Activated CD8-positive, alpha-beta memory T cell treated with anti-CD3 and anti-CD28 coated beads, Interleukin-2, amount 10 ng/mL, durations not matched to agents 7 days and 5 days (primary cell): Measurements from ENCODE around the gene TP53I13. TPM values are rescaled to one million over a fixed set of nuclear protein-coding genes. Genes with fewer than 3 reads are reported as not detected.

ENCODE experiments used
- ATAC-seq: fragments of 150-1000 bp; cut with Tn5 transposase; one replicate; pipeline ENCODE4 v1.10.0; 2021; ENCODE audit warnings: moderate library complexity
- CTCF ChIA-PET: fragments of 350-600 bp; sonication (Branson Sonifier 250); formaldehyde crosslinking; loops from one replicate; lab custom pipeline; 2021; ENCODE audit warnings: antibody characterized with exemption; lab: Charles Lee
- DNase-seq: peaks from one replicate; pipeline ENCODE4 v3.0.0-alpha.2; 2020
- H3K27ac Mint-ChIP-seq: one replicate; pipeline ENCODE4 v1.8.0; 2021; ENCODE audit warnings: mild to moderate bottlenecking, mixed read lengths
- H3K27me3 Mint-ChIP-seq: one replicate; pipeline ENCODE4 v1.8.0; 2021; ENCODE audit warnings: mixed read lengths
- H3K36me3 Mint-ChIP-seq: one replicate; pipeline ENCODE4 v1.8.0; 2021; ENCODE audit warnings: mild to moderate bottlenecking, mixed read lengths
- H3K4me1 Mint-ChIP-seq: one replicate; pipeline ENCODE4 v1.8.0; 2021; ENCODE audit warnings: mixed read lengths
- H3K4me3 Mint-ChIP-seq: one replicate; pipeline ENCODE4 v1.8.0; 2021; ENCODE audit warnings: mild to moderate bottlenecking, moderate library complexity, mixed read lengths
- H3K9me3 Mint-ChIP-seq: one replicate; pipeline ENCODE4 v1.8.0; 2022; ENCODE audit warnings: low read depth, mixed read lengths
- total RNA-seq, 2 experiments: library from RNA; stranded (reverse); gene quantifications; one replicate each; pipeline ENCODE4 v1.2.3, GENCODE V29; 2021

TP53I13 gene
- total RNA-seq, 2 experiments from 2014 or later = 97.0 to 131 TPM

DNA sequence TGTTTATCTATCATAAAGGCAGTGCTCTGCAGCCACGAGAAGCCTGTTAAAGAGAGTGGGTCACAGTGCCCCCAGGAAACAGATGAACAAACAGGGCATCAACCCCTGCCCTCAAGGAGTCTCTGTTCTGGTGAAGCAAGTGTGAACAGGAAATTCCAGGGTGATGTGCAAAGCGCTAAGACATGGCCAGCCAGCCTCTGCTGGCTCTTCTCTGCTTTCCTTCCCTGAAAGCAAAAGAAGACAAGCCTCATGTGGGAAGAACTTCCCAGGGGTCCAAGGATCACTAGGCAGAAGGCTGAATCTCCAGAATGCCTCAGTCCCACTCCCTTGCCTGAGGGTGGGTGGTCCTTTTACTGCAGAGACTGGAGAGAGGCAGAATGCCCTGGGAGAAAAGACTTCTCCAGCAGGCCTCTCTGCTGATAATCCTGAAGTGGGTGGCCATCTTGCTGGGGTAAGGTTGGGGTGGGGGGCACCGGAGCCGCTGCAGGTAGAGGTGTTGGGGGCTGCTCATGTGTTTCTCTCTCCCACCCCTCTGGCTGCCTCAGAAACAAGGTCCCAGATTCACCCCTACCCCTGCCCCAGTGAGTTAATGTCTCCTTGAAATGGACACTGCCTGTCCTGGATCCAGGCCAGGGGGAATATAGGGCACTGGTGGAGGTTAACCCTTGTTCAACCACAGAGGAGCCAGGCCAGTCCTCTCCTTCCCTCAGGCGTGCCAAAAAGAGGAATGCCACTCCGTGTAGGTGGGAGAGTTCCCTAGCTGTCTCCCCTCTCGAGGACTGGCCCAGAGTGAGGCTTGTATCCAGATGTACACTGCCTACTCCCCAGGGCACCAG lies 26.8 kb downstream of the TP53I13 start:
- Mint-ChIP-seq H3K36me3 (no peaks in the 10 kb centered on the region), H3K27ac (no peak overlapping the region), H3K4me1 (peaks cover 42% of the 10 kb centered on the region), H3K4me3 (no peak overlapping the region), H3K9me3 (no peaks in the 10 kb centered on the region), H3K27me3 (no peaks in the 10 kb centered on the region)
- CTCF ChIA-PET = interaction anchor here (1.4 to 5.1 kb wide), 4 partner anchors 12 to 29 kb away, joined by 4 to 80 read pairs (median 12); partner anchors contain the start of gene ABHD15
- DNase-seq (no peak), ATAC-seq (no peak)

DNA sequence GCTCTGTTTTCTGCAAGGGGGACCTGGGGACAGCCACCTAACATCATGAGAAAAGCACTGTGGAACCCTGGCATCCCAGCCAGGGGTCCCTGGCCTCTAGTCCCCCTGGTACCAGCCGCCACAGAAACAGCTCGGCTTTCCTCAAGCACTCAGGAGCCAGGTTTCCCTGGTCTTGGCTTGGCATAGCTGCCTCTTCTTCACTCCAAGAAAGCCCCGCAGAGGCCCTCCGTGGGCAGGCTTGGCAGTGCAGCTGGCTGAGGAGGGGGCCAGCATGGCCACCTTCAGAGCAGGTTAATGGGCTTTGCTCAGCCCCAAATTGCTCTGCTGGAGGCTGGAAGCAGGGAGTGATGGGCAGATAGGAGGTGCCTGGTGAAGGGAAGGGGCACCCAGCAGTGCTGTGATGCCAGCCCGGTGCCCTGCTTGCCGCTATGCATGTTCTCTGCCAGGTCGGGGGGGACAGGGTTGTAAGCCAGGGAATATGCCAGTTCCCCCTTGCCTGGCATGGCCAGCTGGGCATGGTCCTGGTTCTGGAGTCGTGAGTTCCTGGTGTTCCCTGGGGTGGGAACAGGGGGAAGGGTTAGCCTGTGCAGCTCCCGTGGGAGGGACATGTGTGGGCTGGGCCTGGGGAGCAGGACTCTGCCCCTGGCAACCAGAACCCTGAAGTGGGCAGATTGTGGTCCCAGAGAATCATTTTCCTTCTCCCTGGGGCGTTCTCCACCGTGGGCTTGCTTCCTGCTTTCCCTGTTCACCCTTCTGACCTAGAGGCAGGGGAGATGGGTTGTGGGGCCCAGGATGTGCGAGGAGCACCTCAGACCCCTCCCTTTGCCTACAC lies 27.7 kb downstream of the TP53I13 start:
- Mint-ChIP-seq H3K27ac (no peak overlapping the region), H3K4me1 (peaks cover 38% of the 10 kb centered on the region)
- ATAC-seq = no peak

DNA sequence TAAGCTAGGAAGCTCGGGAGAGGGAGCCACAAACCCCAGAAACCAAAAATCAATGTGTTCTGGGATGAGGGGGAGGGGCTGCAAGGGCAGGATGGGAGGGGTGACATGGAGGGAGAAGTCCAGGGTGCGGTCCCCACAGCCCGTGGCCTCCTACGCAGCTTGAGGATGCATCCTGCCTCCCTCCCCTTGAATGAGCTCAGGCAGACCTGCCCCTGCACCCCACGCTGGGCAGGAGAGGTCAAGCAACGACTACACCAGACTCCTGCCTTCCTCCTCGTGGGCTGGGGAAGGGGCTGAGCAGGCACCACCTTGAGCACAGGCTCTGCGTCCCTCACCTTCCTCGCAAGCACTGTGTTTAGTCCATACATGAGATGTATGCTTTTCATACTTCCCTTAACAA lies 28.3 kb downstream of the TP53I13 start:
- Mint-ChIP-seq H3K9me3 (no peaks in the 10 kb centered on the region), H3K4me1 (peaks cover 34% of the 10 kb centered on the region), H3K27me3 (no peaks in the 10 kb centered on the region), H3K36me3 (no peaks in the 10 kb centered on the region), H3K4me3 (no peak overlapping the region), H3K27ac (no peak overlapping the region)
- CTCF ChIA-PET = interaction anchor here (0.8 to 3.0 kb wide), 3 partner anchors 17 to 223 kb away, joined by 3 to 14 read pairs (median 6); no protein-coding TSS in a partner anchor
- no peak for DNase-seq
- ATAC-seq = no peak

More for the DNA sequence above, 27.7 kb downstream of the TP53I13 start:
- CTCF ChIA-PET = interaction anchor here (2.4 to 3.0 kb wide), 2 partner anchors 16 to 21 kb away, joined by 6 to 14 read pairs; no protein-coding TSS in a partner anchor
- Mint-ChIP-seq H3K9me3 (no peaks in the 10 kb centered on the region), H3K4me3 (no peak overlapping the region), H3K27me3 (no peaks in the 10 kb centered on the region), H3K36me3 (no peaks in the 10 kb centered on the region)
- no peak for DNase-seq

DNA sequence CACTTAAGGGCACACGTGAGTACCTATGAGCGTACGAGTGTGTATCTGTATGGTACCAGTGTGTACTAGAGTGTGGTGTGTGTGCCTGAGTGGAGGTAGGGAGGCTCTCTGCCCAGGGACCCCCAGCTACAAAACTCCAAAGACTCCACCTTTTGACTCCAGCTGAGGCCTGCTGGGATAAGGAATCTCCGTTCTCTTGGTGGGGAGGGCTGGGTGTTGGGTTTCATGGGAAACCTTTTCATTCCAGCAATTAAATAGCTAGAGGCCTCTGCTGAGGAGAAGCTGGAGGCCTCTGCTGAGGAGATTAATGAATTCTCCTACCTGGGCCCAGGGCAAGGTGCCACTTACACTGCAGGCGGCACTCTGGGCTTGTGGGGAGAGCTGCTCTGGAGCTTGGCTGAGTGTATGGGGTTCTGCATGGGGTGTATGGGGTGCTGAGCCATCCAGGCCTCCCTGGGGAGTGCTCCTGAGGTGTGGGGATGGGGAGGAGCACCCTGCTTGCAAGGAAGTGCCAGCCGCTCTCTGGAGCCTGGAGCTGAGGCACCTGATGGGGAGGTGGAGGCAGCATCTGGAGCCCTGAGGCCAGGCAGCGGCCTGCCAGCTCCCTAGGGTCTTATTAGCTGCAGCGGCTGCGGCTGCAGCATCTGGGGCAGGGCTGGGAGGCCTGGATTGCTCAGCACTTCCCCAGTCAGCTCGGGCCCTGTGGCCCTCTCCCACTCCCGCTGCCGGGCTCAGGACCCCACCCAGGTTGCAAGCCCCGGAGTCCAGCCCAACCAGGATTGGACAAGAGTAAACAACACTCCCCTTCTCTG lies 29.1 kb downstream of the TP53I13 start:
- ATAC-seq (no peak), DNase-seq (no peak)
- Mint-ChIP-seq H3K4me1 (peaks cover 26% of the 10 kb centered on the region), H3K36me3 (no peaks in the 10 kb centered on the region), H3K4me3 (no peak overlapping the region), H3K27ac (no peak overlapping the region), H3K9me3 (no peaks in the 10 kb centered on the region), H3K27me3 (no peaks in the 10 kb centered on the region)
- CTCF ChIA-PET = interaction anchor here (0.8 to 3.0 kb wide), 4 partner anchors 16 to 223 kb away, joined by 3 to 14 read pairs (median 4); no protein-coding TSS in a partner anchor

DNA sequence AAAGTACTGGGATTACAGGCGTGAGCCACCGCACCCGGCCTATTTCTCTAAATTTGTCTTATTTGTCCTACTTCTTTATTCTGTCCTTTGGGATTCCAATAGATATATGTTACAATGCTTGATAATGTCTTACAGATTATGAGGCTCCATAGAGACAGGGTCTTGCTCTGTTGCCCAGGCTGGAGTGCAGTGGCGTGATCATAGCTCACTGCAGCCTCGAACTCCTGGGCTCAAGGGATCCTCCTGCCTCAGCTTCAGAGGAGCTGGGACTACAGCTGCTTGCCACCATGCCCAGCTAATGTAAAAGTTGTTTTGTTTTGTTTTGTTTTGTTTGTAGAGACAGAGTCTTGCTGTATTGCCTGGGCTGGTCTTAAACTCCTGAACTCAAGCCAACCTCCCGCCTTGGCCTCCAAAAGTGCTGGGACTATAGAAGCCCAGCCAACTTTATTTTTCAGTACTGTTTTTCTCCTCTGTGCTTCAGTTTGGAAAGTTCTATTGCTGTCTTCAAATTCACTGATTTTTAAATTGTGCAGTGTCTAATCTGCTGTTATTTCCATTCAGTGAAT lies 34.7 kb downstream of the TP53I13 start:
- no peak for ATAC-seq
- Mint-ChIP-seq H3K4me1 (peaks cover 11% of the 10 kb centered on the region), H3K9me3 (no peaks in the 10 kb centered on the region), H3K36me3 (no peaks in the 10 kb centered on the region), H3K27ac (no peak overlapping the region), H3K27me3 (no peaks in the 10 kb centered on the region), H3K4me3 (no peak overlapping the region)
- CTCF ChIA-PET = no interaction called here
- no peak for DNase-seq

DNA sequence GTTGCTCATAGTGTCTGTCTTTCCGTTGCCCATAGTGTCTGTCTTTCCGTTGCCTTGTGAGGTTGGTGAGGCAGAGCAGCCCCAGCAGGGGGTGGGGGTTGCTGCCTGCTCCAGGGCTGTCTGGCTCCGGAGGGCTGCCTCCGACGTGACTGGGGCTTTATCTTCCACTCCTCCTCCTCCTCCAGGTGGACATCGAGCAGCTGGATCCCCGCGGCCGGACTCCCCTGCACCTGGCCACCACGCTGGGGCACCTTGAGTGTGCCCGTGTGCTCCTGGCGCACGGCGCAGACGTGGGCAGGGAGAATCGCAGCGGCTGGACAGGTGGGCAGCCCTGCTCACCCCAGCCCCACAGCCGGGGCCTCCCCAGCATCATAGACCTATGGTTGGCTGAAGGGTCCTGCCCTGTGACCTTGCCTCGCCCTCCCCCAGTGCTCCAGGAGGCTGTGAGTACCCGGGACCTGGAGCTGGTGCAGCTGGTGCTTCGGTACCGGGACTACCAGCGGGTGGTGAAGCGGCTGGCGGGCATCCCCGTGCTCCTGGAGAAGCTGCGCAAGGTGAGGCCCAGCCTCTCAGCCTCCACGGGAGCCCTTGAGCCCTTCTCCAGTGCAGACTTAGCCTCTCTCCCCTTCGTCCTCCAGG lies 39.2 kb downstream of the TP53I13 start:
- DNase-seq = no peak
- ATAC-seq = no peak
- Mint-ChIP-seq H3K4me3 (no peak overlapping the region), H3K4me1 (no peaks in the 10 kb centered on the region), H3K27me3 (no peaks in the 10 kb centered on the region), H3K36me3 (no peaks in the 10 kb centered on the region), H3K9me3 (no peaks in the 10 kb centered on the region), H3K27ac (no peak overlapping the region)
- CTCF ChIA-PET = interaction anchor here (1.2 to 24.4 kb wide), 4 partner anchors 10 to 31 kb away, joined by 4 to 458 read pairs (median 7); partner anchors contain the start of genes ABHD15 and TP53I13

DNA sequence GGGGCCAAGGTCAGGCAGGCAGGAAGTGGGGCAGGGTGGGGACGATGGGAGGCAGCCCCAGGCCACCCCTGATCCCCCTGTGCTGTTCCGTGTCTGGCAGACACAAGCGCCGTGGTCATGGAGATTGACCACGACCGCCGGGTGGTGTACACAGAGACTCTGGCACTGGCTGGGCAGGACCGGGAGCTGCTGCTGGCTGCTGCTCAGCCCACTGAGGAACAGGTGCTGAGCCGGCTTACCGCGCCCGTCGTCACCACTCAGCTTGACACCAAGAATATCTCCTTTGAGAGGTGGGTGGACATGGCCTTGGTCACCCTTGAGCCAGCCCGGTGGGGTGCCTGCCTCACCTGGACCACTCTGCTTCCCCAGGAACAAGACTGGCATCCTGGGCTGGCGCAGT lies 40.5 kb downstream of the TP53I13 start:
- CTCF ChIA-PET = interaction anchor here (1.2 to 24.4 kb wide), 3 partner anchors 8 to 32 kb away, joined by 3 to 458 read pairs (median 3); partner anchors contain the start of genes ABHD15 and TP53I13
- Mint-ChIP-seq H3K27me3 (no peaks in the 10 kb centered on the region), H3K9me3 (no peaks in the 10 kb centered on the region), H3K27ac (no peak overlapping the region), H3K4me3 (no peak overlapping the region), H3K4me1 (peaks cover 4% of the 10 kb centered on the region), H3K36me3 (no peaks in the 10 kb centered on the region)
- ATAC-seq = no peak
- no peak for DNase-seq

DNA sequence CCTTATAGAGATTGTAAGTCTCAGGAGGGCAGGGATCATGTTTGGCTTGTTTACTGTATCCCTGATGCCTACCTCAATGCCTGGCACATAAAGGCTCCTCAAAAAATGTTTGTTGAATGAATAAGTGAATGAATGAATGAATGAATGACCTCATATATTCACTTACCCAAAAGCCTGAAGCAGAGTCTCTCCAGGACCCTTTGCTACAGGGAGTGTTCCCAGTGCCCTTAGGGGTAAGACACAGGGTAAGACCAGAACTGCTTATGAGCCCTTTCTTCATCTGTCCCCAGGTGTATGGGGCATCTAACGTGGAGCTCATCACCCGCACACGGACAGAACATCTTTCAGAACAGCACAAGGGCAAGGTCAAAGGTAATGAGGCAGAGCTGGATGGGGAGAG lies 41.9 kb downstream of the TP53I13 start:
- H3K4me1 Mint-ChIP-seq = peaks cover 18% of the 10 kb centered on the region

DNA sequence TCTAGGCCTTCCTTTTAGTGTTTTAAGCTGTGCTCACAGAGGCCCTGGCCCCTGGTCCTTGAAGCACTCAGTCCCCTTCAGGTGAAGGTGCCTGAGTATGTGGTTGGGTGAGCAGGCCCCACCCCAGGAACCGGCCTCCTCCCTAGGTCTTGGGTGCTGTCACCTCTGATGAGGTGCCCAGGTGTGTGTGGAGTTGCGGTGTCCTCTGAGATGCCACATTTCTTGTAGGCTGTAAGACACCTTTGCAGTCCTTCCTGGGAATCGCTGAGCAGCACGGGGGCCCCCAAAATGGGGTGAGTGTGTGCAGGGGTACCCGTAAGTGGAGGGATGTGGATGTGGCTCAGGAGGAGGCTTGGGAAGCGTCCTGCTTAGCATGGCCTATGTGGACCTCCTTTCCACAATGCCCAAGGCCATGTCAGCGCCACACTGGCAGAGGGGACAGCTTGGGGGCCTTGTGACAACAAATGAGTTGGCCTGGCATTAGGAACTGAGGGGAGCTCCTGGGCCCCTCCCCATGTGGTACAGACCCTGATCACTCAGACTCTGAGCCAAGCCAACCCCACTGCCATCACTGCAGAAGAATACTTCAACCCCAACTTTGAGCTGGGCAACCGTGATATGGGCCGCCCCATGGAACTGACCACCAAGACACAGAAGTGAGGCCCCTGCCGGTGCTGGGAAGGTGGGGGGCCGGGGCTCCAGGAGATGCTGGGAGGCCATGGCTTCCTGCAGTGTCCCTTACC lies 43.0 kb downstream of the TP53I13 start:
- Mint-ChIP-seq H3K4me1 (peaks cover 28% of the 10 kb centered on the region), H3K9me3 (no peaks in the 10 kb centered on the region), H3K27me3 (no peaks in the 10 kb centered on the region), H3K36me3 (no peaks in the 10 kb centered on the region), H3K4me3 (no peak overlapping the region), H3K27ac (no peak overlapping the region)
- ATAC-seq (no peak), DNase-seq (no peak)
- CTCF ChIA-PET = interaction anchor here (24.4 kb wide), 1 partner anchor 34 kb away, joined by 458 read pairs; the partner anchor contains the start of genes ABHD15 and TP53I13

More for the DNA sequence above, 41.9 kb downstream of the TP53I13 start:
- CTCF ChIA-PET = interaction anchor here (1.5 to 24.4 kb wide), 2 partner anchors 17 to 33 kb away, joined by 4 to 458 read pairs; partner anchors contain the start of genes ABHD15, ANKRD13B and TP53I13
- no peak for DNase-seq
- no peak for ATAC-seq
- H3K4me3 Mint-ChIP-seq = no peak overlapping the region
- H3K36me3 Mint-ChIP-seq = no peaks in the 10 kb centered on the region
- no peaks in the 10 kb centered on the region for H3K27me3 Mint-ChIP-seq
- no peak overlapping the region for H3K27ac Mint-ChIP-seq
- H3K9me3 Mint-ChIP-seq = no peaks in the 10 kb centered on the region

DNA sequence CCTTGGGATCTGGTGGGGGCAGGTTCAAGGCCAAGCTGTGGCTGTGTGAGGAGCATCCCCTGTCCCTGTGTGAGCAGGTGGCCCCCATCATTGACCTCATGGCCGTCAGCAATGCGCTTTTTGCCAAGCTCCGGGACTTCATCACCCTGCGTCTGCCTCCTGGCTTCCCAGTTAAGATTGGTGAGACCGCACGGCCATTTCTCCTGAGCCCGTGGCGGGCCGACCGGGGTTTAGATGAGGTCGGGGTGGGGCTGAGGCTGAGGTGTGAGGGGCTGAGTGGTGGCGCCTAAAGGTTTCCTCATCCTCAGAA lies 43.5 kb downstream of the TP53I13 start:
- H3K4me1 Mint-ChIP-seq = peaks cover 33% of the 10 kb centered on the region
- H3K27me3 Mint-ChIP-seq = peaks cover 3% of the 10 kb centered on the region
- H3K27ac Mint-ChIP-seq = no peak overlapping the region
- ATAC-seq (no peak), DNase-seq (no peak)
- H3K4me3 Mint-ChIP-seq = no peak overlapping the region
- H3K9me3 Mint-ChIP-seq = no peaks in the 10 kb centered on the region
- CTCF ChIA-PET = interaction anchor here (24.4 kb wide), 1 partner anchor 35 kb away, joined by 458 read pairs; the partner anchor contains the start of genes ABHD15 and TP53I13
- no peaks in the 10 kb centered on the region for H3K36me3 Mint-ChIP-seq
